HepG2 (cell line): ENCODE data around the gene KAT7. TPM values are rescaled to one million over a fixed set of nuclear protein-coding genes. Genes with fewer than 3 reads are reported as not detected.

ENCODE experiments used
- CBX1 ChIP-seq: IDR thresholded peaks from one replicate; pipeline ENCODE4 v1.6.1; 2016; ENCODE audit warnings: antibody characterized with exemption, low read depth
- ZBTB44 ChIP-seq: sonication (generic); formaldehyde crosslinking; IDR thresholded peaks from 2 replicates; pipeline ENCODE4 v1.4.0; 2020; ENCODE audit warnings: missing genetic modification reagents
- ZNF3 ChIP-seq: IDR thresholded peaks from 2 replicates; pipeline ENCODE4 v1.7.0; 2017; ENCODE audit warnings: inconsistent platforms
- ZNF563 ChIP-seq: sonication (generic); formaldehyde crosslinking; IDR thresholded peaks from 2 replicates; pipeline ENCODE4 v1.8.0; 2022; ENCODE audit warnings: mild to moderate bottlenecking, moderate library complexity, missing genetic modification reagents
- ZNF781 ChIP-seq: sonication (generic); formaldehyde crosslinking; IDR thresholded peaks from 2 replicates; pipeline ENCODE4 v1.5.1; 2020; ENCODE audit warnings: borderline replicate concordance, mild to moderate bottlenecking, missing genetic modification reagents; ENCODE audit errors: not compliant biosample characterization
- polyA plus RNA-seq, 8 experiments: library from polyadenylated mRNA; depleted of rRNA in 3 of 8; stranded (reverse) in 7 of 8; unstranded in 1 of 8; fragments of >200 nt; fragmentation: Illumina TruSeq in 4 of 8; extraction: Trizol in 4 of 8; gene quantifications; 2 replicates each; pipeline versions ENCODE4 v1.2.1 to v1.2.3, GENCODE V29; 2011 to 2016; ENCODE audit warnings: low read depth in 4 of 8, missing spikeins in 1 of 8, mixed read lengths in 1 of 8; ENCODE audit not compliant: insufficient read depth in 1 of 8
- total RNA-seq, 5 experiments: library from RNA; depleted of rRNA; stranded (reverse); fragments of >200 nt; fragmentation: Illumina TruSeq; extraction: Trizol; gene quantifications; 2 replicates each; pipeline ENCODE4 v1.2.3, GENCODE V29; 2016; ENCODE audit warnings: low read depth in 1 of 5
- TF ChIP-seq, protein P1 (sequence below): sonication (generic); formaldehyde crosslinking; IDR thresholded peaks from 2 replicates; pipeline ENCODE4 v1.5.0; 2020; ENCODE audit warnings: missing genetic modification reagents, mild to moderate bottlenecking, borderline replicate concordance
- TF ChIP-seq, protein P2 (sequence below): sonication (generic); formaldehyde crosslinking; IDR thresholded peaks from 2 replicates; pipeline ENCODE4 v1.9.0; 2022; ENCODE audit warnings: missing genetic modification reagents, mild to moderate bottlenecking, borderline replicate concordance
- TF ChIP-seq, protein P3 (sequence below): sonication (generic); formaldehyde crosslinking; IDR thresholded peaks from 2 replicates; pipeline ENCODE4 v1.5.0; 2020; ENCODE audit warnings: mild to moderate bottlenecking, missing genetic modification reagents, borderline replicate concordance
- TF ChIP-seq, protein P4 (sequence below): sonication (generic); formaldehyde crosslinking; IDR thresholded peaks from 2 replicates; pipeline ENCODE4 v1.4.0; 2020; ENCODE audit warnings: missing genetic modification reagents, borderline replicate concordance

Gene KAT7
- total and polyA plus RNA-seq, 2 of the 13 experiments (the other 11 are each of a cell fraction or from before 2014, with no cell fraction given) = 21.2 to 39.2 TPM

GRCh38 chr17:49851387-49852291 is 63.2 kb downstream of the KAT7 start (continued):
- TF ChIP-seq CBX1 = no peak
- TF ChIP-seq, protein P1, sequence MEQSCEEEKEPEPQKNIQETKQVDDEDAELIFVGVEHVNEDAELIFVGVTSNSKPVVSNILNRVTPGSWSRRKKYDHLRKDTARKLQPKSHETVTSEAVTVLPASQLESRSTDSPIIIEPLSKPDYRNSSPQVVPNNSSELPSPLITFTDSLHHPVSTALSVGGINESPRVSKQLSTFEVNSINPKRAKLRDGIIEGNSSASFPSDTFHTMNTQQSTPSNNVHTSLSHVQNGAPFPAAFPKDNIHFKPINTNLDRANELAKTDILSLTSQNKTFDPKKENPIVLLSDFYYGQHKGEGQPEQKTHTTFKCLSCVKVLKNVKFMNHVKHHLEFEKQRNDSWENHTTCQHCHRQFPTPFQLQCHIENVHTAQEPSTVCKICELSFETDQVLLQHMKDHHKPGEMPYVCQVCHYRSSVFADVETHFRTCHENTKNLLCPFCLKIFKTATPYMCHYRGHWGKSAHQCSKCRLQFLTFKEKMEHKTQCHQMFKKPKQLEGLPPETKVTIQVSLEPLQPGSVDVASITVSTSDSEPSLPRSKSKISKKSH (CRISPR knock-in tag) = 0 out of 2 replicates have a peak, but pooled peaks have one; percentile 88
- TF ChIP-seq, protein P2, sequence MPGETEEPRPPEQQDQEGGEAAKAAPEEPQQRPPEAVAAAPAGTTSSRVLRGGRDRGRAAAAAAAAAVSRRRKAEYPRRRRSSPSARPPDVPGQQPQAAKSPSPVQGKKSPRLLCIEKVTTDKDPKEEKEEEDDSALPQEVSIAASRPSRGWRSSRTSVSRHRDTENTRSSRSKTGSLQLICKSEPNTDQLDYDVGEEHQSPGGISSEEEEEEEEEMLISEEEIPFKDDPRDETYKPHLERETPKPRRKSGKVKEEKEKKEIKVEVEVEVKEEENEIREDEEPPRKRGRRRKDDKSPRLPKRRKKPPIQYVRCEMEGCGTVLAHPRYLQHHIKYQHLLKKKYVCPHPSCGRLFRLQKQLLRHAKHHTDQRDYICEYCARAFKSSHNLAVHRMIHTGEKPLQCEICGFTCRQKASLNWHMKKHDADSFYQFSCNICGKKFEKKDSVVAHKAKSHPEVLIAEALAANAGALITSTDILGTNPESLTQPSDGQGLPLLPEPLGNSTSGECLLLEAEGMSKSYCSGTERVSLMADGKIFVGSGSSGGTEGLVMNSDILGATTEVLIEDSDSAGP (CRISPR knock-in tag) = peak; percentile 81; the same call in 1 of the 2 replicates
- TF ChIP-seq ZNF3 (CRISPR knock-in tag) = no peak
- TF ChIP-seq ZBTB44 (CRISPR knock-in tag) = peak; percentile 50; the same call in 1 of the 2 replicates
- peak; percentile 77 for TF ChIP-seq ZNF781 (CRISPR knock-in tag)
- TF ChIP-seq, protein P3, sequence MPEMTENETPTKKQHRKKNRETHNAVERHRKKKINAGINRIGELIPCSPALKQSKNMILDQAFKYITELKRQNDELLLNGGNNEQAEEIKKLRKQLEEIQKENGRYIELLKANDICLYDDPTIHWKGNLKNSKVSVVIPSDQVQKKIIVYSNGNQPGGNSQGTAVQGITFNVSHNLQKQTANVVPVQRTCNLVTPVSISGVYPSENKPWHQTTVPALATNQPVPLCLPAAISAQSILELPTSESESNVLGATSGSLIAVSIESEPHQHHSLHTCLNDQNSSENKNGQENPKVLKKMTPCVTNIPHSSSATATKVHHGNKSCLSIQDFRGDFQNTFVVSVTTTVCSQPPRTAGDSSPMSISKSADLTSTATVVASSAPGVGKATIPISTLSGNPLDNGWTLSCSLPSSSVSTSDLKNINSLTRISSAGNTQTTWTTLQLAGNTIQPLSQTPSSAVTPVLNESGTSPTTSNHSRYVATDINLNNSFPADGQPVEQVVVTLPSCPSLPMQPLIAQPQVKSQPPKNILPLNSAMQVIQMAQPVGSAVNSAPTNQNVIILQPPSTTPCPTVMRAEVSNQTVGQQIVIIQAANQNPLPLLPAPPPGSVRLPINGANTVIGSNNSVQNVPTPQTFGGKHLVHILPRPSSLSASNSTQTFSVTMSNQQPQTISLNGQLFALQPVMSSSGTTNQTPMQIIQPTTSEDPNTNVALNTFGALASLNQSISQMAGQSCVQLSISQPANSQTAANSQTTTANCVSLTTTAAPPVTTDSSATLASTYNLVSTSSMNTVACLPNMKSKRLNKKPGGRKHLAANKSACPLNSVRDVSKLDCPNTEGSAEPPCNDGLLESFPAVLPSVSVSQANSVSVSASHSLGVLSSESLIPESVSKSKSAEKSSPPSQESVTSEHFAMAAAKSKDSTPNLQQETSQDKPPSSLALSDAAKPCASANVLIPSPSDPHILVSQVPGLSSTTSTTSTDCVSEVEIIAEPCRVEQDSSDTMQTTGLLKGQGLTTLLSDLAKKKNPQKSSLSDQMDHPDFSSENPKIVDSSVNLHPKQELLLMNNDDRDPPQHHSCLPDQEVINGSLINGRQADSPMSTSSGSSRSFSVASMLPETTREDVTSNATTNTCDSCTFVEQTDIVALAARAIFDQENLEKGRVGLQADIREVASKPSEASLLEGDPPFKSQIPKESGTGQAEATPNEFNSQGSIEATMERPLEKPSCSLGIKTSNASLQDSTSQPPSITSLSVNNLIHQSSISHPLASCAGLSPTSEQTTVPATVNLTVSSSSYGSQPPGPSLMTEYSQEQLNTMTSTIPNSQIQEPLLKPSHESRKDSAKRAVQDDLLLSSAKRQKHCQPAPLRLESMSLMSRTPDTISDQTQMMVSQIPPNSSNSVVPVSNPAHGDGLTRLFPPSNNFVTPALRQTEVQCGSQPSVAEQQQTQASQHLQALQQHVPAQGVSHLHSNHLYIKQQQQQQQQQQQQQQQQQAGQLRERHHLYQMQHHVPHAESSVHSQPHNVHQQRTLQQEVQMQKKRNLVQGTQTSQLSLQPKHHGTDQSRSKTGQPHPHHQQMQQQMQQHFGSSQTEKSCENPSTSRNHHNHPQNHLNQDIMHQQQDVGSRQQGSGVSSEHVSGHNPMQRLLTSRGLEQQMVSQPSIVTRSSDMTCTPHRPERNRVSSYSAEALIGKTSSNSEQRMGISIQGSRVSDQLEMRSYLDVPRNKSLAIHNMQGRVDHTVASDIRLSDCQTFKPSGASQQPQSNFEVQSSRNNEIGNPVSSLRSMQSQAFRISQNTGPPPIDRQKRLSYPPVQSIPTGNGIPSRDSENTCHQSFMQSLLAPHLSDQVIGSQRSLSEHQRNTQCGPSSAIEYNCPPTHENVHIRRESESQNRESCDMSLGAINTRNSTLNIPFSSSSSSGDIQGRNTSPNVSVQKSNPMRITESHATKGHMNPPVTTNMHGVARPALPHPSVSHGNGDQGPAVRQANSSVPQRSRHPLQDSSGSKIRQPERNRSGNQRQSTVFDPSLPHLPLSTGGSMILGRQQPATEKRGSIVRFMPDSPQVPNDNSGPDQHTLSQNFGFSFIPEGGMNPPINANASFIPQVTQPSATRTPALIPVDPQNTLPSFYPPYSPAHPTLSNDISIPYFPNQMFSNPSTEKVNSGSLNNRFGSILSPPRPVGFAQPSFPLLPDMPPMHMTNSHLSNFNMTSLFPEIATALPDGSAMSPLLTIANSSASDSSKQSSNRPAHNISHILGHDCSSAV = no peak
- TF ChIP-seq, protein P4, sequence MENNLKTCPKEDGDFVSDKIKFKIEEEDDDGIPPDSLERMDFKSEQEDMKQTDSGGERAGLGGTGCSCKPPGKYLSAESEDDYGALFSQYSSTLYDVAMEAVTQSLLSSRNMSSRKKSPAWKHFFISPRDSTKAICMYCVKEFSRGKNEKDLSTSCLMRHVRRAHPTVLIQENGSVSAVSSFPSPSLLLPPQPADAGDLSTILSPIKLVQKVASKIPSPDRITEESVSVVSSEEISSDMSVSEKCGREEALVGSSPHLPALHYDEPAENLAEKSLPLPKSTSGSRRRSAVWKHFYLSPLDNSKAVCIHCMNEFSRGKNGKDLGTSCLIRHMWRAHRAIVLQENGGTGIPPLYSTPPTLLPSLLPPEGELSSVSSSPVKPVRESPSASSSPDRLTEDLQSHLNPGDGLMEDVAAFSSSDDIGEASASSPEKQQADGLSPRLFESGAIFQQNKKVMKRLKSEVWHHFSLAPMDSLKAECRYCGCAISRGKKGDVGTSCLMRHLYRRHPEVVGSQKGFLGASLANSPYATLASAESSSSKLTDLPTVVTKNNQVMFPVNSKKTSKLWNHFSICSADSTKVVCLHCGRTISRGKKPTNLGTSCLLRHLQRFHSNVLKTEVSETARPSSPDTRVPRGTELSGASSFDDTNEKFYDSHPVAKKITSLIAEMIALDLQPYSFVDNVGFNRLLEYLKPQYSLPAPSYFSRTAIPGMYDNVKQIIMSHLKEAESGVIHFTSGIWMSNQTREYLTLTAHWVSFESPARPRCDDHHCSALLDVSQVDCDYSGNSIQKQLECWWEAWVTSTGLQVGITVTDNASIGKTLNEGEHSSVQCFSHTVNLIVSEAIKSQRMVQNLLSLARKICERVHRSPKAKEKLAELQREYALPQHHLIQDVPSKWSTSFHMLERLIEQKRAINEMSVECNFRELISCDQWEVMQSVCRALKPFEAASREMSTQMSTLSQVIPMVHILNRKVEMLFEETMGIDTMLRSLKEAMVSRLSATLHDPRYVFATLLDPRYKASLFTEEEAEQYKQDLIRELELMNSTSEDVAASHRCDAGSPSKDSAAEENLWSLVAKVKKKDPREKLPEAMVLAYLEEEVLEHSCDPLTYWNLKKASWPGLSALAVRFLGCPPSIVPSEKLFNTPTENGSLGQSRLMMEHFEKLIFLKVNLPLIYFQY (CRISPR knock-in tag) = no peak; the same call in 1 of the 2 replicates
- no peak for TF ChIP-seq ZNF563 (CRISPR knock-in tag)
